IgD-negative memory B cell (primary cell): ENCODE results near the gene PACSIN1. TPM values are rescaled to one million over a fixed set of nuclear protein-coding genes. Genes with fewer than 3 reads are reported as not detected.

Experiments
- H3K27ac Mint-ChIP-seq, 3 donors: one replicate each; pipeline ENCODE4 v1.8.0; 2020 to 2022; ENCODE audit warnings: mild to moderate bottlenecking in 3 of 3, mixed read lengths in 3 of 3, moderate library complexity in 1 of 3
- H3K27me3 Mint-ChIP-seq: one replicate; pipeline ENCODE4 v1.8.0; 2021; ENCODE audit warnings: mixed read lengths
- H3K36me3 Mint-ChIP-seq: one replicate; pipeline ENCODE4 v1.8.0; 2020; ENCODE audit warnings: mild to moderate bottlenecking, mixed read lengths
- H3K4me1 Mint-ChIP-seq, 3 donors: one replicate each; pipeline ENCODE4 v1.8.0; 2020 to 2022; ENCODE audit warnings: mixed read lengths in 3 of 3, mild to moderate bottlenecking in 1 of 3
- H3K4me3 Mint-ChIP-seq, 4 donors: one replicate each; pipeline ENCODE4 v1.8.0; 2020 to 2022; ENCODE audit warnings: mild to moderate bottlenecking in 4 of 4, mixed read lengths in 4 of 4, moderate library complexity in 3 of 4
- H3K9me3 Mint-ChIP-seq, 3 donors: one replicate each; pipeline ENCODE4 v1.8.0; 2020 to 2021; ENCODE audit warnings: mixed read lengths in 3 of 3, mild to moderate bottlenecking in 1 of 3
- polyA plus RNA-seq: library from polyadenylated mRNA; unstranded; fragments of 300-500 nt; fragmentation: Illumina TruSeq; gene quantifications from one replicate; pipeline ENCODE4 v1.2.3, GENCODE V29; 2021

The PACSIN1 gene, protein sequence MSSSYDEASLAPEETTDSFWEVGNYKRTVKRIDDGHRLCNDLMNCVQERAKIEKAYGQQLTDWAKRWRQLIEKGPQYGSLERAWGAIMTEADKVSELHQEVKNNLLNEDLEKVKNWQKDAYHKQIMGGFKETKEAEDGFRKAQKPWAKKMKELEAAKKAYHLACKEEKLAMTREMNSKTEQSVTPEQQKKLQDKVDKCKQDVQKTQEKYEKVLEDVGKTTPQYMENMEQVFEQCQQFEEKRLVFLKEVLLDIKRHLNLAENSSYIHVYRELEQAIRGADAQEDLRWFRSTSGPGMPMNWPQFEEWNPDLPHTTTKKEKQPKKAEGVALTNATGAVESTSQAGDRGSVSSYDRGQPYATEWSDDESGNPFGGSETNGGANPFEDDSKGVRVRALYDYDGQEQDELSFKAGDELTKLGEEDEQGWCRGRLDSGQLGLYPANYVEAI
- not detected for polyA plus RNA-seq

DNA sequence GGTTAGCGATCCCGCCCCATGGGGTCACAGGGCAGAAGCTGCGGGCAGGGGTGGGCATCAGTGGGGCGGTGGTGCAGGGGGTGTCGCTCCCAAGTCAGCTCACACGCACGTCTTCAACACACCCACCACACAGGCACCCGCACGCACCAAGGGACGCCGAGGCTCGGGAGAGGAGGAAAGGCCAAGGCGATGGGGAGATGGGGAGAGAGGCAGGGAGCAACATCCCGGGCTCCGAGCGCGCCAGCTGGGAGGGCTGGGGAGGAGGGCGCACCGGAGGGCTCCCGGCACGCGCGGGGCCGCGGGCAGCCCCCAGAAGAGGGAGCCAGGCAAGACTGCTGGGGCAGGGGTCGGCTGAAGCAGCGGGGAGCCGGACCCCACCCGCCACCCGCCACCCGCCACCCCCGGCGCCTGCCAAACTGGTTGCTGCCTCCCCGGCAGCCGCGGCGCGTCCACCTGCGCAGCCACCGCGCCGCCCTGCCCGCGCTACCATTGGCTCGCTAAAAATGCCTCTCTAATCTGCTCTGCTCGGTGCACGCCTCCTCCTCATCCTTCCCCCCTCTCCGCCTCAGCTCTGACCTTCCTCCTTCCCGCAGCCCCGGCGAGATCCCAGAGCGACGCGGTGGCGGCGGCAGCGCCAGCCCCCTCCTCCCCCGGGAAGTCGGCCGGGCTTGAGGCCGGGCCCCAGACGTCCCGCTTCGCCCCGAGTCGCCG lies at the start of gene PACSIN1:
TSS of gene PACSIN1 (plus strand) at position 546 of the 711 bp plus-strand sequence. CDS start 60,230 bp downstream, outside the sequence.
- no peak within 1 kb of the TSS for H3K27ac Mint-ChIP-seq
- peaks cover 19 to 26% (median 21%) of the 10 kb centered on the region in 3 donors for H3K4me1 Mint-ChIP-seq
- no peaks in the 10 kb centered on the region for H3K9me3 Mint-ChIP-seq
- H3K4me3 Mint-ChIP-seq, result peak within 1 kb of the TSS in 3 of 4 donors; percentile 73 to 88 (median 76)
- no peaks in the 10 kb centered on the region for H3K36me3 Mint-ChIP-seq
- peaks cover 17% of the 10 kb centered on the region for H3K27me3 Mint-ChIP-seq

DNA sequence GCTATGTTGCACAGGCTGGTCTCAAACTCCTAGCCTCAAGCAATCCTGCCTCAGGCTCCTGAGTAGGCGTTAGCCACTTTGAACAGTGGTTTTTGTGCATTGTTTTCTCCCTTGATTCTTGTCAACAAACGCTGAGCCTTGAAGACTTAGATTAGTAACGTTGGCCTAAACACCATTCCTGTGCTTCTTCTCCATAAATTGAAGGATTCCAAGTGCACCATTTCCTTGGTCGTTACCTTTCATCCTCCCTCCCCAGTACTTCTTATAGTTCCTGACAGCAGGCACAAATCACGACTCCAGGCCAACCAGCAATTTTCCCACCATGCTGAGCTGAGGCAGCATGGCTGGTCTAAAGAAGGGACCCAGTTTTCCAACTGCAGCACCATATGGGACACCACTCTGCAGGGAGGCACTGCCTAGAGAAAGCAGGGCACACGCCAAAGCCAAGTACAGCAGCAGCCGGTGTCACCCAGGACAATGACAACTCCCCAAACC lies 49.0 kb upstream of the PACSIN1 start:
- Mint-ChIP-seq H3K9me3 (no peaks in the 10 kb centered on the region), H3K36me3 (peaks cover 8% of the 10 kb centered on the region), H3K4me1 (peaks cover 5 to 7% (median 7%) of the 10 kb centered on the region in 3 donors), H3K4me3 (no peak overlapping the region), H3K27ac (peak overlapping the region in 1 of 3 donors; percentile 3), H3K27me3 (no peaks in the 10 kb centered on the region)

DNA sequence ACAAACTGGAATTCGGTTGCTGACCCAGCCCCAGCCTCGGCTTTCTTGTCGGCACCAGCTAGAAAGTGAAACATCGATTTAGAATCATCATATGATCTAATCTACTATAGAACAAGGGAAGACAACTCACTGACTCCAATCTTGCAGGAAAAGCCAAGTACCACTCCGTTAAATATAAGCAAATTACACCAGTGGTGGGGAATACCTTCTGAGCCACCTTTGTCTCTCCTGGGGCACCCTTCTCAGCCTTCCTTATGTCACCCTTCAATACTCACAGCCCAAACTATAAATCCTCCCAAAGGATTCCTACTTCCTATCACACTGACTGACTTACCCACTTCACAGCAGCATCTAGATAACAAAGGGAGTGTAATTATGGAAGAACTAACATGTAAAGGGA lies 47.5 kb upstream of the PACSIN1 start:
- Mint-ChIP-seq H3K4me3 (no peak overlapping the region), H3K36me3 (peaks cover 3% of the 10 kb centered on the region), H3K27ac (no peak overlapping the region), H3K27me3 (no peaks in the 10 kb centered on the region), H3K4me1 (peaks cover 7 to 9% (median 7%) of the 10 kb centered on the region in 3 donors), H3K9me3 (no peaks in the 10 kb centered on the region)

DNA sequence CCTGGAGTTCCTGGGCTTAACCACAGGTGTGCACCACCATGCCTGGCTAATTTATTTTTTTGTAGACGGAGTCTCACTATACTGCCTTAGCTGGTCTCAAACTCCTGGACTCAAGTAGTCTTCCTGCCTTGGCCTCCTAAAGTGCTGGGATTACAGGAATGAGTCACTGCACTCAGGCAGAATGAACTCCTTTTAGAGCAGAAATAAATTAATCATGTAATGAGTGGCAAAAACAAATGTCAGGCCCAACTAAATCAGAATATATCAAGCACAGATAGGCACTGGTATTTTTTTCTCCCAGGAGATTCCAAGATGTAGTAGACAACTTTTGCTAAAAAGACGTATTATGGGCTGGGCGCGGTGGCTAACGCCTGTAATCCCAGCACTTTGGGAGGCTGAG lies 42.6 kb upstream of the PACSIN1 start:
- peak overlapping the region in 1 of 3 donors; percentile 94 for H3K27ac Mint-ChIP-seq
- no peaks in the 10 kb centered on the region for H3K27me3 Mint-ChIP-seq
- peak overlapping the region in 1 of 4 donors; percentile 99 for H3K4me3 Mint-ChIP-seq
- peaks cover 0 to 2% (median 0%) of the 10 kb centered on the region in 3 donors for H3K9me3 Mint-ChIP-seq
- peaks cover 5% of the 10 kb centered on the region for H3K36me3 Mint-ChIP-seq
- H3K4me1 Mint-ChIP-seq, result peaks cover 19 to 26% (median 19%) of the 10 kb centered on the region in 3 donors

DNA sequence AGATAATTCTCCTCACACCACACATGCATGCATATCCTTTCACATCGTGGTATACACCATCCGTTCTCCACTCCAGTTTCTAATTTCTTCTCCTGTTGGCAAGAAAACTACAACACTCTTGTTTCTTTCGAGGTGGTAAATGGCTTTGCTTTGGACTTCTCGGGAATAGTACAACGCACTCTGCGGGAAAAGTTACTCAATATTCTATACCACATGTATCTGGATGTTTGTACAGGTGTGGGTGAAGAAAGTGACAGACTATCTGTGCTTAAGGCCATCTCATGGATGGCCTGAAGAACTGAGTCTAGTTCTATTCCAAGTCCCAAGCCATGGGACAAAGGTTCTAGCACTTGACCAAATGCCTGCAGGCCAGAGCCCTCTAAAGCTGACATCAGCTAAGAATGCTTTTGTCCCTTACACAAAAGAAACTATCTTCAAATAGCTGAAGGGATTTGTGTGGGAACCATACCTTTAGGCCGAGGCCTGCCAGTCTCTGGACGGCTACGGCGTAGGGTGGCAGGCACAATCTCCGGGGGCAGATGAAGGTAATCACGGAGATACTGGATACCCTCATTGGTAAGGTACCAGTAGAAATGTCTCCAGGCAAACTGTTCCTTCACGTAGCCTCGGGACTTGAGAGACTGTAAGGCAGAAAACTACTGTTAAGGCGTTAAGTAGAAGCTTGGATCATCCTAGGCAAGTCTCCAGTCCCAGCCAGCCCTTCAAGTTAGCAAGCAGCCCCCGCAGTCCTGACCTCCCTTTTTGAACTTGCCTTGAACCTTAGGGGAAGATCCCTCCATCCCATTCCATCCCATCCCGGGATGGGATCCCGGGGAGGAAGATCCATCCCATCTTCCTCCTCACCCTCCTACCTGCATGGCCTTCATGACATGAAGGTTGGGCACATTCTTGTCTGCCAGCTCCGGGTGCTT lies 41.4 kb upstream of the PACSIN1 start:
- H3K9me3 Mint-ChIP-seq, result peaks cover 0 to 2% (median 0%) of the 10 kb centered on the region in 3 donors
- H3K4me3 Mint-ChIP-seq, result peak overlapping the region; percentile 96 to 99 (median 99)
- H3K4me1 Mint-ChIP-seq, result peaks cover 17 to 26% (median 19%) of the 10 kb centered on the region in 3 donors
- H3K36me3 Mint-ChIP-seq, result peaks cover 5% of the 10 kb centered on the region
- peak overlapping the region; percentile 84 to 100 (median 94) for H3K27ac Mint-ChIP-seq
- H3K27me3 Mint-ChIP-seq, result no peaks in the 10 kb centered on the region

DNA sequence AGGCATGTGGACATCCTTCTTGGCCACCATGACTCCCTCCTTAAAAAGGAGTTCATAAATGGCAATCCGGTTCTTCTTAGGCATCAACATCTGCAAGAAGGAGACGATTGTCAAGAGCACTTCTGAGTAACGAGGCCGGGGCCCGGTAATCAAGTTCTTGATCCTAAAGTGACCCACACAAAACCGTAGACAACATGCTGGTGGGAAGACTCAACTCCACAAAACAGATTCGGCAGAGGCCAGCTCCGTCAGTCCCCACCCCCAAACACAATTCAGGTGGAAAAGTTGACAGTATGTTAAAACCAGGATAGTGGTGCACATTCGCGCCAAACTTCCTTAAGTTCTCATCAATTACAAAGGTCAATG lies 40.8 kb upstream of the PACSIN1 start:
- Mint-ChIP-seq H3K9me3 (peaks cover 0 to 2% (median 0%) of the 10 kb centered on the region in 3 donors), H3K4me1 (peaks cover 17 to 26% (median 19%) of the 10 kb centered on the region in 3 donors), H3K27me3 (no peaks in the 10 kb centered on the region), H3K27ac (peak overlapping the region; percentile 94 to 100 (median 99)), H3K36me3 (peaks cover 5% of the 10 kb centered on the region), H3K4me3 (peak overlapping the region; percentile 96 to 99 (median 99))

DNA sequence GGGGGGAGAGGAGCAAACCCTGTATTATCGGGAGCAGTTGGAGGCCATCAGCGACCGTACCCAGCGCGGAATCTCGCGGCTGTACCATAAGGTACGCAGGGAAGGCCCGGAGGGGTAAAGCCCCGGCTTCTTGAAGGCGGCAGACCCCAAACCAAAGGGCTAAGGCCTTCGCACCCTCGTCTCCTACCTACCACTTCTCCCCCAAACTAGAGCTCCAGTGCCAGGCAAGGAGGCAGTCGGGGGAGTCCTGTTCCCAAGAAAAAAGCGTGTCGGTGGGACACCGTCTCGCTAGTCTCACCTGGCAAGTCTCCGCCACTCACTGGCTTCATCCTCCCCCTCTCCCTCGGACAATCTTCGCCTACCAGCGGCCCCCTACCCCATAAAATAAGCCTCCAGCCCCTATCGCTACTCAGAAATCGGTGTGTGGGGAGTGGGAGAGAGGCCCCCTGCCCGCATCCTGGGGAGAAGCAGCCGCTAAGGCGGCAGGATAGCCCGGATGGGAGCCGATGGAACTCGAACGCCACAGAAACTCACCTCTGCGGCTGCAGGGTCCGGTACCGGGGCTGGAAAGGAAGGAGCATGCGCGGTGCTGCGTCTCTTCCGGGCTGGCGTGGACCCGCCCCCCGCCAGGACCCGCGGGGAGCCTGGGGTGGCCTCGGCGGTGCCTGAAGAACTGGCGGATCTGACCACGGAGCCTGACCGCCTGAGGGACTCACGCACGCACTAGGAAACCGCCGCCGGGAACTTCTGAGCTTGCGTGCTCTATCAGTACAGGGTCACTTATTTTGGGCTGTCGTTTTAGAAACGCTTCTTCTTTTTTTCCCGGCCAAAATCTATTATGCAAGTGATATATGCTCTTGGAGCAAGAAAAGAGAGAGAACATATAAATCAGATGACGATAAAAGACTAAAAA lies 40.1 kb upstream of the PACSIN1 start, which contains the start of gene RPS10:
TSS of gene RPS10 (minus strand) at position 572 of the 913 bp plus-strand sequence. CDS start 848 bp downstream, outside the sequence.
- Mint-ChIP-seq H3K36me3 (peaks cover 5% of the 10 kb centered on the region), H3K9me3 (peaks cover 0 to 2% (median 0%) of the 10 kb centered on the region in 3 donors), H3K4me1 (peaks cover 17 to 26% (median 19%) of the 10 kb centered on the region in 3 donors), H3K4me3 (peak within 1 kb of the TSS; percentile 96 to 99 (median 99)), H3K27me3 (no peaks in the 10 kb centered on the region), H3K27ac (peak within 1 kb of the TSS; percentile 94 to 100 (median 99))

DNA sequence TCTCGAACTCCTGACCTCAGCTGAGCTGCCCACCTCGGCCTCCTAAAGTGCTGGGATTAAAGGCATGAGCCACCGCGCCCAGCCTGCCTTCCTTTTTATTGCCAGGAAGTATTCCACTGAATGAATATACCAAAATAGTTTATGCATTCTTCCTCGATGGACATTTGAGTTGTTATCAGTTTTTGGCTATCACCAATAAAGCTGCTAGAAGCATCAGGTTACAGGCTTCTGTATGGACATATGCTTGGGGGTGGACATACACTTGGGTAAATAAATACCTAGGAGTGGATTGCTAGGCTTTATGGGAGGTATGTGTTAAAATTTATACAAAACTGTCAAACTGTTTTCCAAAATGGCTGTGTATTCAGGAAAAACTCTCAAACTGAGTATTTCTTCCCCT lies 30.0 kb upstream of the PACSIN1 start:
- H3K4me3 Mint-ChIP-seq, result no peak overlapping the region
- no peak overlapping the region for H3K27ac Mint-ChIP-seq
- no peaks in the 10 kb centered on the region for H3K27me3 Mint-ChIP-seq
- no peaks in the 10 kb centered on the region for H3K4me1 Mint-ChIP-seq
- no peaks in the 10 kb centered on the region for H3K36me3 Mint-ChIP-seq
- peaks cover 0 to 4% (median 4%) of the 10 kb centered on the region in 3 donors for H3K9me3 Mint-ChIP-seq

DNA sequence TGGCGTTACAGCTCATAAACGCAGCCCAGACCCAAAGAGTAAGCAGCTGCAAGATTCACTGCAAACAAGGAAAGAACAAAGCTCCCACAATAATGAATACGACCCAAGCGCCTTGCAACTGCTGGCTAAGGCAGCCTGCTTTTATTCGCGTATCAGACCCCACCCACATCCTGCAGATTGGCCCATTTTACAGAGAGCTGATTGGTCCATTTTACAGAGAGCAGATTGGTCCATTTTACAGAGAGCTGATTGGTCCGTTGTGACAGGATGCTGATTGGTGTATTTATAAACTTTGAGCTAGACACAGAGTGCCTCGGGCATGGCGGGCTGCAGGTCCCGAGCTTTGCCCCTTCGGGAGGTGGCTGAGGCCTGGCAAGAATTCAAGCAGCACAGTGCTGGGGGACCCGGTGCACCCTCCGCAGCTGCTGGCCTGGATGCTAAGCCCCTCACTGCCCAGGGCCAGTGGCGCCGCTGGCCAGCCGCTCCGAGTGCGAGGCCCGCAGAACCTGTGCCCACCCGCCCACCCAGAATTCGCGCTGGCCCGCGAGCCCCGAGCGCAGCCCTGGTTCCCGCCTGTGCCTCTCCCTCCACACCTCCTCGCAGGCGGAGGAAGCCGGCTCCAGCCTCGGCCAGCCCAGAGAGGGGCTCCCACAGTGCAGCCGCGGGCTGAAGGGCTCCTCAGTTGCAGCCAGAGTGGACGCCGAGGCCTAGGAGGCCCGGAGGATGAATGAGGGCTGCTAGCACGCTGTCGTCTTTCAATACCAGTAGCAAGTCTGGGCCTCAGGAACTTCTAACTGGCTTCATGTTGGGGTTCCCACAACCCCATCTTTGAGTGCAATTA lies 28.9 kb upstream of the PACSIN1 start:
- H3K27me3 Mint-ChIP-seq, result no peaks in the 10 kb centered on the region
- peaks cover 0 to 5% (median 2%) of the 10 kb centered on the region in 3 donors for H3K4me1 Mint-ChIP-seq
- no peaks in the 10 kb centered on the region for H3K36me3 Mint-ChIP-seq
- H3K4me3 Mint-ChIP-seq, result no peak overlapping the region
- peaks cover 0 to 4% (median 2%) of the 10 kb centered on the region in 3 donors for H3K9me3 Mint-ChIP-seq
- no peak overlapping the region for H3K27ac Mint-ChIP-seq

DNA sequence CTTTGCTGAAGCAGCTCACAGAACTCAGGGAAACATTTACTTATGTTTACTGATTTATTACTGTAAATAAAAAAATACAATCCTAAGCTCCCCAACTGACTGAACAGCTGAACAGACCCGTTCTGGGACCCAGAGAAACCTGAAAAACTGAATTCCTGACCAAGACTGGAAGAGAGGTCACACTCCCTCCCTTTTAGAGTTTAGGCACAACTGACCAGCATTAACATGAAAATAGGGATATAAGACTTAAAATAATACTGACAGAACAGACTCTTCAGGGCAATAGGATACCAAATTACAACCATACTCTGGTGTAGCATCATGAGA lies 28.3 kb upstream of the PACSIN1 start:
- Mint-ChIP-seq H3K4me3 (no peak overlapping the region), H3K4me1 (peaks cover 0 to 5% (median 2%) of the 10 kb centered on the region in 3 donors)

DNA sequence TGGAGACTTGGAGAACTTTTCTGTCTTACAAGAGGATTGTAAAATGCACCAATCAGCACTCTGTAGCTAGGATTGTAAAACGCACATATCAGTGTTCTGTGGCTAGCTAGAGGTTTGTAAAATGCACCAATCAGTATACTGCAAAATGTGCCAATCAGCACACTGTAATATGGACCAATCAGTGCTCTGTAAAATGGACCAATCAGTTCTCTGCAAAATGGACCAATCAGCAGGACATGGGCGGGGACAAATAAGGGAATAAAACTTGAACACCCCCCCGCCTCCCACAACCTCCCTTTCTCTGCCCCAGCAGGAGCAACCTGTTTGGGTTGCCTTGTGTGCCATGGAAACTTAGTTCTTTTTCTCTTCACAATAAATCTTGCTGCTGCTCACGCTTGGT lies 27.2 kb upstream of the PACSIN1 start:
- Mint-ChIP-seq H3K27me3 (no peaks in the 10 kb centered on the region), H3K27ac (peak overlapping the region in 1 of 3 donors; percentile 65), H3K4me3 (no peak overlapping the region), H3K36me3 (no peaks in the 10 kb centered on the region), H3K9me3 (peaks cover 0 to 4% (median 2%) of the 10 kb centered on the region in 3 donors), H3K4me1 (peaks cover 0 to 5% (median 2%) of the 10 kb centered on the region in 3 donors)

More for the DNA sequence above, 28.3 kb upstream of the PACSIN1 start:
- Mint-ChIP-seq H3K27ac (peak overlapping the region in 1 of 3 donors; percentile 46), H3K27me3 (no peaks in the 10 kb centered on the region), H3K36me3 (no peaks in the 10 kb centered on the region), H3K9me3 (peaks cover 0 to 4% (median 2%) of the 10 kb centered on the region in 3 donors)

DNA sequence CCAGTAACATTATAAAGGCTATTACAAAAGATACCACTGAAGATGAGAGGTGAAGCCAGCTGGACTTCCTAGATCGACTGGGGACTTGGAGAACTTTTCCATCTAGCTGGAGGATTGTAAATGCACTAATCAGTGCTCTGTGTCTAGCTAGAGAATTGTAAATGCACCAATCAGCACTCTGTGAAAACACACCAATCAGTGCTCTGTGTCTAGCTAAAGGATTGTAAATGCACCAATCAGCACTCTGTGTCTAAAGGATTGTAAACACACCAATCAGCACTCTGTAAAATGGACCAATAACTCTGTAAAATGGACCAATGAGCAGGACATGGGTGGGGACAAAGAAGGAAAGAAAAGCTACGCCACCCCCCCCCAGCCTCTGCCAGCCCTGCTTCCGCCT lies 26.4 kb upstream of the PACSIN1 start:
- Mint-ChIP-seq H3K36me3 (no peaks in the 10 kb centered on the region), H3K4me1 (peaks cover 0 to 5% (median 2%) of the 10 kb centered on the region in 3 donors), H3K27me3 (no peaks in the 10 kb centered on the region), H3K9me3 (peaks cover 0 to 4% (median 2%) of the 10 kb centered on the region in 3 donors), H3K4me3 (no peak overlapping the region), H3K27ac (peak overlapping the region in 1 of 3 donors; percentile 65)
